Stimulated activated CD8-positive, alpha-beta memory T cell treated with anti-CD3 and anti-CD28 coated beads, Interleukin-12 subunit alpha, Interleukin-12 subunit beta, amount 100 ng/mL, for 24 hours (primary cell): ENCODE results near the gene RADIL.

Experiments used
- DNase-seq: peaks from one replicate; pipeline ENCODE4 v3.0.0-alpha.2; 2020; ENCODE audit errors: extremely low read depth

Gene RADIL

DNA sequence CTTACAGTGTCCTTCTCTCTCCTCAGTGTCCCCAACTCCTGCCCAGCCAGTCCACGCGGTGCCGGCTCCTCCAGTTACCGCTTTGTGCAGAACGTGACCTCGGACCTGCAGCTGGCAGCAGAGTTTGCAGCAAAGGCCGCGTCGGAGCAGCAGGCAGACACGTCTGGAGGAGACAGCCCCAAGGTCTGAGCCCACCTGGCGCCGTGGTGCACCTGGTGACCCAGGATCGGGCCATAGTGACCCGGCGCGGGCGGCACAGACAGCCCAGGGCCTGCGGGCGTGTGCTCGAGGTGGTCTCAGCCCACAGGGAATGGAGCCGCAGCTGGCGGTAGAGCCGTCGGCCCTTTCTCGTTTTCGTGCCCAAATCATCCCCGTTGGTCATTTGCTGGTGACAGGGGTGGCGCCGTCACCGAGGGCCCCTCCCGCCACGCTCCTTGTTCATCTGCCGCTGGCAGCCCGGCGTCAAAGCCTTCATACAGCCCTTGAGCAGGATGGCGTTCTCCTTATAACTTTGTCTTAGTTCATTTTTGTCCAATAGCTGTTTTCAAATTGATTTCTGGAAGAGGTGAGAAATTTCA is 129.0 kb downstream of the RADIL start:
- DNase-seq: no peak

DNA sequence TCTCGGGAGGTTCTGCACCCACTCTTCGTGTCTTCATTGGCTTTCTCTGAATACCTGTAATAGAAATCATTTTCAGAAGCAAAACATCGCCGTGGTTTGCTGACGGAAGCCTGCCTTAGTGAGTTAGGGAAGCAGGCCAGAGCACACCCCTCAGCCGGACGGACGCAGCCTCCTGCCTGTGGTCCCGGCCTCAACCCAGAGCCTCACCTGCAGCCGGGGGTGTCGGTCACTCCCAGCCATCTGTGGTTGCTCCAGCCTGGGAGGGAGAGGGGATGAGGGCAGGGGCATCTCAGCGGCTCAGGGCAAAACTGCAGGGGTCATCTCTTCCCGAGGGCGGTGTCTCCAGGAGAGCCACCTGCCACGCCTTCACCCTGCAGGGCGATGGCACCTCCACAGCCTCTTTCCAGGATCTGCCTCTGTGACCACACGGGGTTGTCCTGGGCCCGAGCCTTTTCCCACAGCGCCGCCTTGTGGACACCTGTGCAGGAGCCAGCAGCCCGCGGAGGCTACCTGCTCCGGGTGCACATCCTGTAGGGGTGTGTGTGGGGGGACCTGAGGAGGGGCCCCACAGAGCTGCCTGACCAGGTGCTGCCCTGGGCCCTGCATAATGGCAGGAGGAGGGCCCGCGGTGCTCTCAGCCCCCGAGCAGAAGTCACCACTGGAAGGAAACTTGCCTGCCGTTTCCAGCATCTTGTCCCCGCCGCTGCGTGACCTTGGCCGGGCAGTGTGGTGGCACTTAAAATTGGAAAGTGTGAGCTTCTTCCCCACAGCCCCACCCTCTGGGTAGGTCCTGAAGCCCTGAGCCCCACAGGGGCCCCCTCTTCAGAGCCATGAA is 129.7 kb downstream of the RADIL start:
- peak; percentile 46 for DNase-seq

DNA sequence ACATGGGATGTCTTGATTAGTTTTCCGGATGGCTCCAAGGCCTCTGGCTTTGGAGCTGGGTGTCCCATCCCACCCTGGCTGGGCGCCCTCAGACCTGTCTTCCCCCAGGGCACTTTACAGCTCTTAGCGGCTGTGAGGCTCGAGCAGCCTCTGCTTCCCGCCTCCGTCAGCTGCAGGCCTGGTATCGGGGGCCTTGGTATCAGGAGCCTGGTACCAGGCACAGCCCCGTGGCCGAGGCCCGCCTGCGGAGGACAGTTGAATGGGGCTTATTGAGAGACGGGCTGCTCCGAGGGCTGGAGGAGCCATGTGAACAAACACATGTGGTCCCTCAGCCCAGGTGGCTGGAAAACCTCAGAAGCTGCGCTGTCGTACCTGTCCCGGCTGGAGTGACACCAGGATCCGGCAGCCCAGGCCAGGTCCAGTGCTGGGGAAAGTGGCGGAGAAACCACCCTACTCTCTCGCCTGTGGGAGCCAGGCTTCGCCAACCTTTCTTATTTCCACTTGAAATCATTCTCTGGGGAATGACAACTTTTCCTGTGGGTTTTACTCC is 132.0 kb downstream of the RADIL start:
- no peak for DNase-seq

DNA sequence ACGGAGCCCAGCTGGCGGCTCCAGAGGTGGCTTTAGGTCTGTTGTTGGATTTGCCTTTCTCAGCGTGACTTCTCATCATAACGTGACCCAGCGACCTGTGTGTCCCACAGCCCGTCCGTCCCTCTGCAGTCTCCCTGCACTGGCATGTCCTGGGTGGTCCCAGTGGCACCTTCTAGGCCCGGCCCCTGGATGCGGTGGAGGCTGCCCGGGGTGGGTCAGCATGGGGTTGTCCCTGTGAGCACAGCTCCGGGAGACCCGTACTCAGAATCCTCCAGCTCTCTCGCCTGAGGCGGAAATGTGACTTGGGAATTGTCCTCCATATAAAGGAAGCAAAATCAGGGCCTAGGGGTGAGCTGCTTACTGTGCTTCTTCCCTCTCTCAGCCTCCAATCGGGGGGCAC is 133.7 kb downstream of the RADIL start:
- DNase-seq: no peak

DNA sequence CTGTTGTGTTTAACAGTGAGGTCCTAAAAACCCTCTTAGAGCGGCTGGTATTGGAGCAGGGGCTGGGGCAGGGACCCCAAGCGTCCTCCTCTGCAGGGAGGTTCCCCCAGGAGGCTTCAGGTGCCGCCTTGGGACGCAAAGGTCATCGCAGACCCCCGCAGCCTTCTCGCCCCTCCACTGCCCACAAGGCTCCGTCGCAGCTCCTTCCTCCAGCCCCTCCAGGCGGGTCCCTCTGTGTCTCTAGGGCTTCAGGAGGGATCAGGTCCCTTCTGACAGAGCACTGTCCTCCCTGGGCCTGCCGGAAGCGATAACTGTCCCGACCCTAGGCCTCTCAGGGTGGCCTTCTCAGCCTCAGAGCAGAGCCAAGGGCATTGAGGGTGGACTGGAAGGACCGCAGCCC is 134.2 kb downstream of the RADIL start:
- DNase-seq: no peak
